ENCODE results near the gene LVRN.

DNA sequence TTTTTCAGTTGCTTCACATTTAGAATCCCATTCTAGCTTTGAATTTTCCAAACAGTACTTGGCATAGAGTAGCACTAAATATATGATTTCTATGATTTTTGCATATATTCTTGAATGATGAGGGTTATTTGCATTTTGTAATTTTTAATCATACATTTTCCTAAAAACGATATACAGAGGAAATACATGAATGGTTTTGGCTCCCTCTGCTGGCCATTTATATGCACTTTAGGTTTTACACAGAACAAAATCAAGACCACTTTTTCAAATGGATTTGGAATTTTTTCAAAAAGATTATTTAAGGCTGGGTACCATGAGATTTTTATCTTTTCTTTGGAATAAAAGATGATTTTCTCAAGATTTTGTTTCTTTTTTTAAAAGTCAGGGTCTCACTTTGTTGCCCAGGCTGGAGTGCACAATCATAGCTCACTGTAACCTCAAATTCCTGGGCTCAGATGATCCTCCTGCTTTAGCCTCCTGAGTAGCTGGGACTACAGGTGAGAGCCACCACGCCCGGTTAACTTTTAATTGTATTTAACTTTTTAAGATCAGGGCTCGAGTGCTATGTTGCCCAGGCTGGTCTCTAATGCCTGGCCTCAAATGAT lies 105.9 kb downstream of the LVRN start:
- TF ChIP-seq, protein P1, sequence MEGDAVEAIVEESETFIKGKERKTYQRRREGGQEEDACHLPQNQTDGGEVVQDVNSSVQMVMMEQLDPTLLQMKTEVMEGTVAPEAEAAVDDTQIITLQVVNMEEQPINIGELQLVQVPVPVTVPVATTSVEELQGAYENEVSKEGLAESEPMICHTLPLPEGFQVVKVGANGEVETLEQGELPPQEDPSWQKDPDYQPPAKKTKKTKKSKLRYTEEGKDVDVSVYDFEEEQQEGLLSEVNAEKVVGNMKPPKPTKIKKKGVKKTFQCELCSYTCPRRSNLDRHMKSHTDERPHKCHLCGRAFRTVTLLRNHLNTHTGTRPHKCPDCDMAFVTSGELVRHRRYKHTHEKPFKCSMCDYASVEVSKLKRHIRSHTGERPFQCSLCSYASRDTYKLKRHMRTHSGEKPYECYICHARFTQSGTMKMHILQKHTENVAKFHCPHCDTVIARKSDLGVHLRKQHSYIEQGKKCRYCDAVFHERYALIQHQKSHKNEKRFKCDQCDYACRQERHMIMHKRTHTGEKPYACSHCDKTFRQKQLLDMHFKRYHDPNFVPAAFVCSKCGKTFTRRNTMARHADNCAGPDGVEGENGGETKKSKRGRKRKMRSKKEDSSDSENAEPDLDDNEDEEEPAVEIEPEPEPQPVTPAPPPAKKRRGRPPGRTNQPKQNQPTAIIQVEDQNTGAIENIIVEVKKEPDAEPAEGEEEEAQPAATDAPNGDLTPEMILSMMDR (IDR thresholded peaks at IDR 0.05): peak; percentile 69 to 94 (median 84)
- TF ChIP-seq POLR2A (IDR thresholded peaks at IDR 0.05): no peak
